ENCODE measurements around the gene RPH3AL. TPM values are rescaled to one million over a fixed set of nuclear protein-coding genes. Genes with fewer than 3 reads are reported as not detected.

RPH3AL gene
- total and polyA plus RNA-seq, 4 experiments from 2014 or later = 1.7 to 5.9 (median 4.0) TPM

- H3K27me3 Mint-ChIP-seq = peaks cover 3% of the 10 kb centered on the region in 2 donors
- Histone ChIP-seq H3K9me3 (ENCODE audit: control insufficient read depth in 1 of 2, low read length in 2 of 2) (no peaks in the 10 kb centered on the region), H3K4me3 (ENCODE audit: low read length in 2 of 2) (no peak overlapping the region), H3K27me3 (ENCODE audit: insufficient read depth, low read length) (peaks cover 3% of the 10 kb centered on the region), H3K36me3 (ENCODE audit: insufficient read depth, low read length) (no peaks in the 10 kb centered on the region), H3K27ac (ENCODE audit: low read depth, low read length) (no peak overlapping the region), H3K4me1 (ENCODE audit: insufficient read depth, low read length) (peaks cover 5% of the 10 kb centered on the region)
- no peak overlapping the region for H3K27ac Mint-ChIP-seq
- H3K4me1 Mint-ChIP-seq = peaks cover 11 to 40% (median 16%) of the 10 kb centered on the region in 4 donors
- H3K9me3 Mint-ChIP-seq = no peaks in the 10 kb centered on the region
- intact Hi-C loops (cut with micrococcal nuclease) = loop anchor here (10.0 kb wide), 1 partner anchor 51 kb away; no protein-coding TSS in a partner anchor
- ChIA-PET POLR2A (ENCODE audit: partially characterized antibody) (interaction anchor here (0.6 kb wide), 1 partner anchor 18 kb away, joined by 4 read pairs; no protein-coding TSS in a partner anchor), CTCF (ENCODE audit: partially characterized antibody) (interaction anchor here (1.1 kb wide), 3 partner anchors 27 to 315 kb away, joined by 3 to 4 read pairs (median 3); no protein-coding TSS in a partner anchor)
- no peak for DNase-seq
- H3K4me3 Mint-ChIP-seq = peak overlapping the region in 7 of 8 donors; percentile 46 to 73 (median 64)
- H3K36me3 Mint-ChIP-seq = peaks cover 2 to 3% of the 10 kb centered on the region in 2 donors
These were observed 32.7 kb upstream of the RPH3AL start for GRCh38 chr17:385178-385835.

- CTCF ChIA-PET (ENCODE audit: partially characterized antibody) = no interaction called here
- Histone ChIP-seq H3K4me1 (ENCODE audit: insufficient read depth, low read length) (peaks cover 5% of the 10 kb centered on the region), H3K4me3 (ENCODE audit: low read length in 2 of 2) (no peak overlapping the region), H3K9me3 (ENCODE audit: control insufficient read depth in 1 of 2, low read length in 2 of 2) (no peaks in the 10 kb centered on the region), H3K27me3 (ENCODE audit: insufficient read depth, low read length) (peaks cover 3% of the 10 kb centered on the region), H3K27ac (ENCODE audit: low read depth, low read length) (no peak overlapping the region), H3K36me3 (ENCODE audit: insufficient read depth, low read length) (no peaks in the 10 kb centered on the region)
- peaks cover 3% of the 10 kb centered on the region in 2 donors for H3K27me3 Mint-ChIP-seq
- H3K4me1 Mint-ChIP-seq = peaks cover 11 to 40% (median 16%) of the 10 kb centered on the region in 4 donors
- DNase-seq = no peak
- H3K9me3 Mint-ChIP-seq = no peaks in the 10 kb centered on the region
- peak overlapping the region; percentile 64 to 87 (median 74) for H3K4me3 Mint-ChIP-seq
- intact Hi-C loops (cut with micrococcal nuclease) = loop anchor here (10.0 kb wide), 1 partner anchor 50 kb away; no protein-coding TSS in a partner anchor
- peaks cover 2 to 3% of the 10 kb centered on the region in 2 donors for H3K36me3 Mint-ChIP-seq
- POLR2A ChIA-PET (ENCODE audit: partially characterized antibody) = no interaction called here
- H3K27ac Mint-ChIP-seq = peak overlapping the region in 1 of 7 donors; percentile 75
These were observed 32.1 kb upstream of the RPH3AL start for GRCh38 chr17:384622-385177.

- ChIA-PET POLR2A (ENCODE audit: partially characterized antibody) (no interaction called here), CTCF (ENCODE audit: partially characterized antibody) (no interaction called here)
- peaks cover 2 to 3% of the 10 kb centered on the region in 2 donors for H3K36me3 Mint-ChIP-seq
- Histone ChIP-seq H3K36me3 (ENCODE audit: insufficient read depth, low read length) (no peaks in the 10 kb centered on the region), H3K4me3 (ENCODE audit: low read length in 2 of 2) (no peak overlapping the region), H3K27ac (ENCODE audit: low read depth, low read length) (no peak overlapping the region), H3K27me3 (ENCODE audit: insufficient read depth, low read length) (peaks cover 3% of the 10 kb centered on the region), H3K9me3 (ENCODE audit: control insufficient read depth in 1 of 2, low read length in 2 of 2) (no peaks in the 10 kb centered on the region), H3K4me1 (ENCODE audit: insufficient read depth, low read length) (peaks cover 5% of the 10 kb centered on the region)
- H3K4me3 Mint-ChIP-seq = peak overlapping the region; percentile 63 to 87 (median 76)
- H3K27ac Mint-ChIP-seq = peak overlapping the region in 3 of 7 donors; percentile 14 to 80 (median 75)
- peaks cover 3% of the 10 kb centered on the region in 2 donors for H3K27me3 Mint-ChIP-seq
- H3K9me3 Mint-ChIP-seq = no peaks in the 10 kb centered on the region
- no peak for DNase-seq
- intact Hi-C loops (cut with micrococcal nuclease) = loop anchor here (10.0 kb wide), 1 partner anchor 49 kb away; no protein-coding TSS in a partner anchor
- H3K4me1 Mint-ChIP-seq = peaks cover 11 to 40% (median 16%) of the 10 kb centered on the region in 4 donors
These were observed 31.4 kb upstream of the RPH3AL start for GRCh38 chr17:383771-384621.

GRCh38 chr17:382644-383533 is 30.3 kb upstream of the RPH3AL start:
- CTCF ChIA-PET (ENCODE audit: partially characterized antibody) = no interaction called here
- Mint-ChIP-seq H3K27me3 (peaks cover 3% of the 10 kb centered on the region in 2 donors), H3K27ac (peak overlapping the region in 2 of 7 donors; percentile 14 to 43), H3K9me3 (no peaks in the 10 kb centered on the region), H3K4me3 (peak overlapping the region in 5 of 8 donors; percentile 39 to 87 (median 74)), H3K36me3 (peaks cover 2 to 3% of the 10 kb centered on the region in 2 donors), H3K4me1 (peaks cover 11 to 40% (median 17%) of the 10 kb centered on the region in 4 donors)
- Histone ChIP-seq H3K27ac (ENCODE audit: low read depth, low read length) (no peak overlapping the region), H3K36me3 (ENCODE audit: insufficient read depth, low read length) (no peaks in the 10 kb centered on the region), H3K4me1 (ENCODE audit: insufficient read depth, low read length) (peaks cover 5% of the 10 kb centered on the region), H3K4me3 (ENCODE audit: low read length in 2 of 2) (no peak overlapping the region), H3K9me3 (ENCODE audit: control insufficient read depth in 1 of 2, low read length in 2 of 2) (no peaks in the 10 kb centered on the region), H3K27me3 (ENCODE audit: insufficient read depth, low read length) (peaks cover 3% of the 10 kb centered on the region)
- intact Hi-C loops (cut with micrococcal nuclease) = loop anchor here (10.0 kb wide), 1 partner anchor 48 kb away; no protein-coding TSS in a partner anchor
- POLR2A ChIA-PET (ENCODE audit: partially characterized antibody) = no interaction called here
- no peak for DNase-seq

GRCh38 chr17:381941-382643 is 29.5 kb upstream of the RPH3AL start:
- peaks cover 11 to 40% (median 17%) of the 10 kb centered on the region in 4 donors for H3K4me1 Mint-ChIP-seq

GRCh38 chr17:381516-381915 is 28.9 kb upstream of the RPH3AL start:
- no peak for DNase-seq
- H3K4me3 Mint-ChIP-seq = peak overlapping the region in 4 of 8 donors; percentile 6 to 44 (median 32)
- Histone ChIP-seq H3K27me3 (ENCODE audit: insufficient read depth, low read length) (no peaks in the 10 kb centered on the region), H3K4me3 (ENCODE audit: low read length in 2 of 2) (no peak overlapping the region), H3K36me3 (ENCODE audit: insufficient read depth, low read length) (no peaks in the 10 kb centered on the region), H3K27ac (ENCODE audit: low read depth, low read length) (no peak overlapping the region), H3K4me1 (ENCODE audit: insufficient read depth, low read length) (peaks cover 4% of the 10 kb centered on the region), H3K9me3 (ENCODE audit: control insufficient read depth in 1 of 2, low read length in 2 of 2) (no peaks in the 10 kb centered on the region)
- H3K9me3 Mint-ChIP-seq = no peaks in the 10 kb centered on the region
- CTCF ChIA-PET (ENCODE audit: partially characterized antibody) = no interaction called here
- peaks cover 7 to 35% (median 14%) of the 10 kb centered on the region in 4 donors for H3K4me1 Mint-ChIP-seq
- peaks cover 0 to 2% of the 10 kb centered on the region in 2 donors for H3K27me3 Mint-ChIP-seq
- POLR2A ChIA-PET (ENCODE audit: partially characterized antibody) = no interaction called here
- peaks cover under 1 to 3% of the 10 kb centered on the region in 2 donors for H3K36me3 Mint-ChIP-seq
- intact Hi-C loops (cut with micrococcal nuclease) = loop anchor here (10.0 kb wide), 1 partner anchor 47 kb away; no protein-coding TSS in a partner anchor
- peak overlapping the region in 5 of 7 donors; percentile 68 to 82 (median 72) for H3K27ac Mint-ChIP-seq

More at GRCh38 chr17:381941-382643, 29.5 kb upstream of the RPH3AL start:
- Histone ChIP-seq H3K4me1 (ENCODE audit: insufficient read depth, low read length) (peaks cover 5% of the 10 kb centered on the region), H3K36me3 (ENCODE audit: insufficient read depth, low read length) (no peaks in the 10 kb centered on the region), H3K4me3 (ENCODE audit: low read length in 2 of 2) (no peak overlapping the region), H3K27me3 (ENCODE audit: insufficient read depth, low read length) (peaks cover 3% of the 10 kb centered on the region), H3K27ac (ENCODE audit: low read depth, low read length) (no peak overlapping the region), H3K9me3 (ENCODE audit: control insufficient read depth in 1 of 2, low read length in 2 of 2) (no peaks in the 10 kb centered on the region)
- H3K27ac Mint-ChIP-seq = peak overlapping the region in 2 of 7 donors; percentile 43 to 75
- ChIA-PET CTCF (ENCODE audit: partially characterized antibody) (no interaction called here), POLR2A (ENCODE audit: partially characterized antibody) (no interaction called here)
- H3K4me3 Mint-ChIP-seq = peak overlapping the region in 3 of 8 donors; percentile 6 to 59 (median 11)
- intact Hi-C loops (cut with micrococcal nuclease) = loop anchor here (10.0 kb wide), 1 partner anchor 47 kb away; no protein-coding TSS in a partner anchor
- peaks cover 3% of the 10 kb centered on the region in 2 donors for H3K27me3 Mint-ChIP-seq
- peaks cover 2 to 3% of the 10 kb centered on the region in 2 donors for H3K36me3 Mint-ChIP-seq
- DNase-seq = no peak
- H3K9me3 Mint-ChIP-seq = no peaks in the 10 kb centered on the region

All from CD4-positive, alpha-beta memory T cell (primary cell).